Activated CD8-positive, alpha-beta memory T cell treated with anti-CD3 and anti-CD28 coated beads, Interleukin-2, amount 50 U/mL, for 4 hours (primary cell): ENCODE results near the gene SLC8A3.

Experiments
- DNase-seq: peaks from one replicate; pipeline ENCODE4 v3.0.0-alpha.2; 2020

The SLC8A3 gene

DNA sequence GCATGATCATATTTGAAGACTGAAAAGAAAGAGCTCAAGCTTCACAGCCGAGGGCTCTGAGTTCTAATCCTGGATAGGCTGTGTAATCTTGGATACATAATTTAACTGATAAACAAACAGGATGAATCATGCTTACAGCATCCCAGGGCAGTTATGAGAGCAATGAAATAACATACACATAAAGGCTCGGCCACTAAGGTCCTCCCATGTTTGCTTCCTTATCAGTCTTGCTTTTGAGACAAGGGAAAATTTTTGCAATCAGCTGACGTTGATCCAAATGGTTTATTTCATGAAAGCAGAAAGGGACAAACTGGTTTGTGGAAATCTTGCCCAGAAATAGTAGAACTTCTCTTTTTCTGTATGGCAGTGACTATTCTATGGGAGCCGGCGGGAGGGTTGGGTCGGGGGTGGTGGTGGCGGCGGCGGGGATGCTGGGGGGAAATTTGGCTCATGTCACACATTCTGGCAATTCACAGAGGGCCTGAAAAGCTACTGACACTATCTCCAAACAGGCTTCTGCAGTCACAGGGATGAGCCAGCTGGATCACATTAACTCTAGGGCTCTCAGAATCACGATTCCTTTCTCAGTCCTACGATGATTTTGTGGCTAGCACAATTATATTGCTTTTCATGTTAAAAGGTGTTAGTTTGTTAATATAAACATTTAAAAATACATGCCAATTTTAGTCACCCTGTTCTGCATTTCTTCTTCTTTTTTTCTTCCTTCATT lies 124.5 kb downstream of the SLC8A3 start:
- DNase-seq, result no peak

DNA sequence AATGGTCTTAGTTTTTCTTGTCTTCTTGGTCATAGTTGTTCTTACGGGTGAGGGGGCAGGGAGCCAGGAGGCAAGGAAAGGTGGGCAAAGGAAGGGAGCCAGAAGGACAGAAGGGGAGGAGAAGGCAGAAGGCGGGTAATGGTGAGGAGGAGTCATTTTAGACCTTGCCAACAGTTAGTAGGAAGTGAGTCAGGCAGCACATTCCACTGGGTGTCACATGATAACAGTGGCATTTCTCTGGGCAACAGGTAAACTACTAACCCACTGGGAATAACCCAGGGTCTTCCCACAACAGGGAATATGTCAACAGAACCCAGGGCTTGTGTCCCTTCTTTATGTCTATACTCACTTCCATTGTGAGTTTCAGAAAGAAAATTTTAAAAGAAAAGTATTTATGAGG lies 127.6 kb downstream of the SLC8A3 start:
- DNase-seq, result no peak

GRCh38 chr14:70059545-70059944 lies 129.2 kb downstream of the SLC8A3 start:
- no peak for DNase-seq

DNA sequence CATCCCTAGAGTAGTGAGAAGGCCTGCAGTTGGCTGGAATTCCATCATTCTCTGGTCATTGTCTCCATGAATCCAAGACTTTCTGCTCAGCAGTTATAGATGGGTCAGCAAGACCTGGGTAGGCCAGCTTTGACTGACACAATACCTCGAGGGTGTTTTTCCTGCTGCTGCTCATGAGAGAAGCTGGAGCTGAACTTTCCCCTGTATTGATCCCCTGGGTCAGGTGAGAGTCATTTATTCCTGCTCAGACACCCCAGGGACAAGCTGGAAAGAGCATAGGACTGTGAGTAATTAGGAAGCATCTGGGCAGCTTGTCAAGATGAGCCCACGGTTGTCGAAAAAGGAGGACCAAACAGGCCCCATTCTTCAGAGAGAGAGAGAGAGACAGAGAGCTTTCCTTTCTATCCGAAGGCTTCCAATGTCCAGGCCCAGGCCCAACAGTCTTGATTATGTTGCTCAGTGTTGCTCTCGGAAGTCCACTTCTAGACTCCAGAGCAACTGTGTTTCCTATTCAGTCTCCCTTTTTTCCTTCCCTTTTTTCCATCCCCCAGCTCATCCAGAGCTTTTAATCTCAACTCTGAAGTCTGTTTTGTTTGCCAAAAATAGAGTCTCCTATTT lies 131.1 kb downstream of the SLC8A3 start:
- DNase-seq, result no peak

- no peak for DNase-seq
Observed at GRCh38 chr14:70052990-70053389, 135.8 kb downstream of the SLC8A3 start.

DNA sequence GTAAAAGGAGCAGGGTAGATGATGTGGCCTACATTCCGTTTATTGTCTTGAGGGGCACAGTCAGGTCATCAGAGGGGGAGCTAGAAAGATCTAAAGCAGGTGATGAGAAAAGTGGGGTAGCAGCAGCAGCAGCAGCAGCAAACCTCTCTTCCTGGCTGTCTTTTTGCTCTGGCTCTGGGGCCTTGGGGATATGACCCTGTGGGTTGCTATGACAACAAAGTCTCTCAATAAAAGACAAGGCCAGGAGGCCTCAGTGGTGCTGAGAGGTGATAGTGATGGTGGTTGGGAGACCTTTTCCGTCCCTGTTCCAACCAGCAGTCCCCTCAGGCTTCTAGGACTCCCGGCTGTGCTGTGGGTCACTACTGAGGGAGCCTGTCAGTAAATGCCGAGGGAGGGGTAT lies 138.6 kb downstream of the SLC8A3 start:
- no peak for DNase-seq

GRCh38 chr14:70049605-70050004 lies 139.1 kb downstream of the SLC8A3 start:
- no peak for DNase-seq

- no peak for DNase-seq
Observed at GRCh38 chr14:70048313-70048654, 140.5 kb downstream of the SLC8A3 start.

DNA sequence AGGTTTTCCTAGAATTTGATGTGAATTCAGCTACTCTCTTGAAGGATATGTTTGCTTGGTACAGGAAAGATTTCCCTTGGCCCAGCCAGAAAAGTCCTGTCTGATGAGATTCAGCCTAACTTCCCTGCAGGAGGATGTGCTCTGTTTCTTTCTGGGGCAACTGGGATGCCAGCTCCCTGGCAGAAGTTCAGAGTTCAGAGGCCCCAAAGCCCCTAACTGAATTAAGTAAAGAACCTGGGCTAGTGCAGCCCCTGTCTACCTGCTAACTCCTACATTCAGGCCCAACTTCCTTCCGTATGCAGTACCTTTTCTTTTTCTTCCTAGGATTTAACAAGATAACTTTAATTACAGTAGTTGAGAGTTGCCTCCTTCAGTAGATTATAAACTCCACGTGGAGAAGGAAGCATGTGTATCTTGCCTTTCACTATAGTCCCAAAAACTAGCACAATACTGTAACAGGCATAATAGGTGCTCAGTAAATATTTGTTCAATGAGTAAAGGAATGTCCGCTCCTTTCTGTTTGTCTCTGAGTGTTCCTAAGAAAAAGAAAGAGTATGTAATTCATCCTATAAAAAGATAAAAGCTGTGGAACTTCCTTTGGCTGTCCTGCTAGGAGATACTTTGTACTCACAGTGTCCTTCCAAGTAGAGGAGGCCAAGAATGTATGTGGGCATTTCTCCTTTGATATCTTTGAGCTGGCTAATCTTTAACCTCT lies 141.0 kb downstream of the SLC8A3 start:
- DNase-seq, result no peak

GRCh38 chr14:70045844-70046535 lies 142.8 kb downstream of the SLC8A3 start:
- DNase-seq, result no peak

- no peak for DNase-seq
Observed at GRCh38 chr14:70045310-70045709, 143.4 kb downstream of the SLC8A3 start.

DNA sequence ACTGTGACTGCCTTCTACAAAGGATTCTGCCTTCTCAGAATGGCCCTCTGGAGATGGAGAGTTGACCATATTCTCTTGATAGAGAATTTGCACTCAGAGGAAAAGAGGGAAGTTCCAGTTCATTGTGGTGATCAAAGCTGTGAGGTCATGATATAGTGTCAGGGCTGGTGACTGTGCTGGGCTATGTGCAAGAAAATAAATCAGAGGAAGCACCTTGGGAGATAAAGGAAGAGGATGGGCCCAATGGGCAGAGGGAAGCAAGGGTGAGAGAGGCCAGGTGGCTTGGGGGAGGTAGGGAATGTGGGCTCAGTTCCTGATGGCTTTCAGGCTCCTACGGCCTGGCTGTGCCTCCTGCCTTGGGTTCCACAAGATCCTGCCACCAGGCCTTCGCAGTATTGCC lies 145.8 kb downstream of the SLC8A3 start:
- no peak for DNase-seq

GRCh38 chr14:70036665-70037064 lies 152.1 kb downstream of the SLC8A3 start:
- no peak for DNase-seq

DNA sequence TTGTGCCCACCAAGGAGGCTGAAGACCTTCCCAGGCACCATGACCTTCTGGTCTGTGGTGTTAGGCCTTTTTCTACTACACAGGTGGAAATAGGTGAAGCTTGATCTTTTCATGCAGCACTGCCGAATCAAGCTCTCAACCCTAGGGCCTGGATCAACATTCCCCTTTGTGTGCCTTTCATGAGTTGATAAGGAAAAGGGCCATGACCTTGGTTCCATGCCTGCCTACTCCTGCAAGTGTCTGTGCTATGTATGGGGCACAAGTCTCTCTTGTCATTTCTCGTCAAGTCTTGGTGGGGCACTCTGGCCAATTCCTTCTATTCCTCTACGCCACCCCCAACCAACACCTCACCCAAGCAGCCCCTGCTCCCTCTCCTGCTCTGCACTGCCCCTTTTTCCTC lies 154.5 kb downstream of the SLC8A3 start:
- no peak for DNase-seq

DNA sequence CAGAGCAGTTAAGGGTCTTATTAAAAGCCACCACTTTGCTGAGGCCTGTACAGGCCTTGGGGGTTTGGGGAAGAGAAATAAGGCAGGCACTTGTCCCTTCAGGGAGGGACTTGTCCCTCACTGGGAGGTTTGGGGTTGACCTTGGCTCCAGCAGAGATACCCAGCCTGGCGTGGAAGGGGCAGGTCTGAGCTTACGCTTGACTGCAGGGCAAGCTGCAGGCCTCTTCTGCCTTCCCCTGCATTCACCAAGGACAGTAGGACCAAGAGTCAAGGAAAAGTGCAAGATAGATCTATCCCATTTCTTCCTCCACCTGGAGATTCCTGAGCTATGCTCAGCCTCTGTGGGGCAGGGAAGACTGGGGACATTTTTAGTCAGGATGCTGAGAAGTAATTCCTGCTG lies 155.2 kb downstream of the SLC8A3 start:
- DNase-seq, result no peak

GRCh38 chr14:70033116-70033515 lies 155.6 kb downstream of the SLC8A3 start:
- DNase-seq, result no peak

- DNase-seq, result no peak
Observed at GRCh38 chr14:70032447-70032846, 156.3 kb downstream of the SLC8A3 start.

GRCh38 chr14:70032016-70032415 lies 156.7 kb downstream of the SLC8A3 start:
- DNase-seq, result no peak

- no peak for DNase-seq
Observed at GRCh38 chr14:70029296-70030132, 159.2 kb downstream of the SLC8A3 start.

- DNase-seq, result peak; percentile 54
Observed at GRCh38 chr14:70027785-70028428, 160.8 kb downstream of the SLC8A3 start.

DNA sequence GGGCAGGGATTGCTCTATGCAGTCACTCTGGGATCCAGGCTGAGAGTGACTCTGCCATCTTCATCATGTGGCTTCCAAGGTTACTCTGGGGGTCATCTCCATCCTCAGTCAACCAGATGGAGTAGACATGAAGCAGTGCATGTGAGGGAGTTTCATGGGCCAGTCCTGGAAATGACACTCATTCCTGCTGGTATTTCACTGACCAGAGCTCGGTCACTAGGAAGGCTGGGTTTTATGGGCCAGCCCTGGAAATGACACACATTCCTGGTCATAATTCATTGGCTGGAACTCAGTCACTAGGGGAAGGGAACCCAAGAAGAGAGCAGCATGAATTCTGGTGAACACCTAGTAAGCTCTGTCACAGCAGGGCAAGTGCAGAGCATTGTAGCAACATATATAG lies 164.9 kb downstream of the SLC8A3 start:
- no peak for DNase-seq

GRCh38 chr14:70022771-70023445 lies 165.8 kb downstream of the SLC8A3 start:
- DNase-seq, result no peak
